GM23338 (cell line): Measurements from ENCODE around the gene TMPRSS2. TPM values are rescaled to one million over a fixed set of nuclear protein-coding genes. Genes with fewer than 3 reads are reported as not detected.

Experiments used
- ATAC-seq: fragments of 200-7000 bp; cut with Tn5 transposase; 3 replicates; pipeline ENCODE4 v1.9.1; 2020
- DNase-seq: peaks from one replicate; pipeline ENCODE4 v3.0.0-alpha.2; 2015; ENCODE audit warnings: low spot score
- H2AFZ ChIP-seq: fragments of 200-600 bp; sonication (generic); 2 replicates; pipeline ENCODE4 v1.8.0; 2016; ENCODE audit warnings: antibody characterized with exemption, mild to moderate bottlenecking, moderate library complexity
- H3F3A ChIP-seq: fragments of 200-600 bp; sonication (generic); replicated peaks from 2 replicates; pipeline ENCODE4 v1.8.0; 2017; ENCODE audit warnings: antibody characterized with exemption, mixed run types, low read depth
- H3K27ac ChIP-seq: fragments of 200-600 bp; sonication (generic); 2 replicates; pipeline ENCODE4 v1.6.1; 2016; ENCODE audit warnings: low read depth
- H3K27me3 ChIP-seq: fragments of 200-600 bp; sonication (generic); 2 replicates; pipeline ENCODE4 v1.8.0; 2016; ENCODE audit warnings: mild to moderate bottlenecking, mixed run types, moderate library complexity; ENCODE audit not compliant: insufficient read depth
- H3K36me3 ChIP-seq: fragments of 200-600 bp; sonication (generic); 2 replicates; pipeline ENCODE4 v1.8.0; 2016; ENCODE audit warnings: mild to moderate bottlenecking; ENCODE audit not compliant: insufficient read depth
- H3K4me1 ChIP-seq: fragments of 200-600 bp; sonication (generic); 2 replicates; pipeline ENCODE4 v1.8.0; 2016; ENCODE audit warnings: mild to moderate bottlenecking, moderate library complexity; ENCODE audit not compliant: insufficient read depth
- H3K4me2 ChIP-seq: fragments of 200-600 bp; sonication (generic); 2 replicates; pipeline ENCODE4 v1.7.1; 2017; ENCODE audit warnings: mixed run types
- H3K4me3 ChIP-seq: fragments of 200-600 bp; sonication (generic); 2 replicates; pipeline ENCODE4 v1.6.1; 2016; ENCODE audit warnings: mixed run types
- H3K79me2 ChIP-seq: fragments of 200-600 bp; sonication (generic); replicated peaks from 2 replicates; pipeline ENCODE4 v1.8.0; 2017; ENCODE audit warnings: mild to moderate bottlenecking; ENCODE audit not compliant: insufficient read depth
- H3K9me2 ChIP-seq: fragments of 200-600 bp; sonication (generic); 2 replicates; pipeline ENCODE4 v1.8.0; 2017; ENCODE audit not compliant: insufficient read depth
- H4K20me1 ChIP-seq: fragments of 200-600 bp; sonication (generic); replicated peaks from 2 replicates; pipeline ENCODE4 v1.8.0; 2017; ENCODE audit warnings: mild to moderate bottlenecking; ENCODE audit not compliant: insufficient read depth
- H3K27ac Mint-ChIP-seq: 2 replicates; pipeline ENCODE4 v1.8.0; 2020; ENCODE audit warnings: inconsistent platforms, mild to moderate bottlenecking, moderate library complexity, mixed read lengths
- H3K27me3 Mint-ChIP-seq: 3 replicates; pipeline ENCODE4 v1.8.0; 2022; ENCODE audit warnings: low read depth, mild to moderate bottlenecking, moderate library complexity, mixed read lengths, inconsistent platforms; ENCODE audit not compliant: insufficient read depth, poor library complexity
- H3K36me3 Mint-ChIP-seq: 3 replicates; pipeline ENCODE4 v1.8.0; 2021; ENCODE audit warnings: low read depth, mild to moderate bottlenecking, inconsistent platforms, moderate library complexity, mixed read lengths
- H3K4me1 Mint-ChIP-seq: 3 replicates; pipeline ENCODE4 v1.8.0; 2020; ENCODE audit warnings: mild to moderate bottlenecking, inconsistent platforms, mixed read lengths
- H3K4me3 Mint-ChIP-seq: 3 replicates; pipeline ENCODE4 v1.8.0; 2021; ENCODE audit warnings: moderate library complexity, mild to moderate bottlenecking, inconsistent platforms, mixed read lengths
- H3K9me3 Mint-ChIP-seq: 3 replicates; pipeline ENCODE4 v1.8.0; 2020; ENCODE audit warnings: moderate library complexity, mild to moderate bottlenecking, inconsistent platforms, mixed read lengths
- CREB1 ChIP-seq: fragments of 250-450 bp; sonication (Bioruptor Pico); IDR thresholded peaks from 2 replicates; pipeline ENCODE4 v1.5.0; 2020; ENCODE audit warnings: low read depth, mild to moderate bottlenecking, moderate library complexity
- EZH2 ChIP-seq: fragments of 200-600 bp; sonication (generic); IDR thresholded peaks from one replicate; pipeline ENCODE4 v1.8.0; 2017; ENCODE audit warnings: antibody characterized with exemption, mild to moderate bottlenecking, low read depth; ENCODE audit not compliant: unreplicated experiment
- EZH2phosphoT487 ChIP-seq: fragments of 200-600 bp; sonication (generic); IDR thresholded peaks from one replicate; pipeline ENCODE4 v1.8.1; 2018; ENCODE audit warnings: antibody characterized with exemption; ENCODE audit not compliant: unreplicated experiment
- JUNB ChIP-seq: IDR thresholded peaks from one replicate; pipeline ENCODE4 v1.6.1; 2016; ENCODE audit warnings: antibody characterized with exemption; ENCODE audit not compliant: unreplicated experiment
- NANOG ChIP-seq: IDR thresholded peaks from 2 replicates; pipeline ENCODE4 v1.6.1; 2016; ENCODE audit warnings: antibody characterized with exemption, borderline replicate concordance
- POLR2AphosphoS5 ChIP-seq: IDR thresholded peaks from 2 replicates; pipeline ENCODE4 v1.6.1; 2016; ENCODE audit warnings: antibody characterized with exemption, low read depth
- STAT1 ChIP-seq: IDR thresholded peaks from one replicate; pipeline ENCODE4 v1.6.1; 2016; ENCODE audit warnings: antibody characterized with exemption; ENCODE audit not compliant: unreplicated experiment
- ZNF114 ChIP-seq: fragments of 250-450 bp; sonication (Bioruptor Pico); IDR thresholded peaks from 2 replicates; pipeline ENCODE4 v1.5.0; 2020; ENCODE audit warnings: mild to moderate bottlenecking, moderate library complexity
- ZNF331 ChIP-seq: fragments of 250-450 bp; sonication (Bioruptor Pico); IDR thresholded peaks from 2 replicates; pipeline ENCODE4 v1.5.0; 2020; ENCODE audit warnings: low read depth, mild to moderate bottlenecking, moderate library complexity
- polyA plus RNA-seq: library from polyadenylated mRNA; unstranded; fragments of >200 nt; fragmentation: Nextera tagmentation; extraction: Ambion mirVana; gene quantifications from 2 replicates; pipeline ENCODE4 v1.2.1, GENCODE V29; 2016
- total RNA-seq: library from RNA; depleted of rRNA; stranded (reverse); fragments of >200 nt; shearing (Covaris generic); gene quantifications from 2 replicates; pipeline ENCODE4 v1.2.3, GENCODE V29; 2014
- TF ChIP-seq, protein P1 (sequence below): fragments of 250-450 bp; sonication (Bioruptor Pico); IDR thresholded peaks from 2 replicates; pipeline ENCODE4 v1.5.0; 2020; ENCODE audit warnings: mild to moderate bottlenecking, moderate library complexity
- TF ChIP-seq, protein P2 (sequence below): IDR thresholded peaks from 2 replicates; pipeline ENCODE4 v1.6.1; 2016; ENCODE audit warnings: antibody characterized with exemption
- TF ChIP-seq, protein P3 (sequence below): IDR thresholded peaks from one replicate; pipeline ENCODE4 v1.6.1; 2018; ENCODE audit warnings: antibody characterized with exemption; ENCODE audit not compliant: unreplicated experiment
- TF ChIP-seq, protein P4 (sequence below), 2 experiments: fragments of 200-600 bp in 1 of 2; sonication (generic) in 1 of 2; conservative IDR thresholded peaks; 2 replicates each; pipeline versions ENCODE4 v1.5.1 to v1.6.1; 2016 to 2017; ENCODE audit warnings: antibody characterized with exemption in 2 of 2, low read depth in 2 of 2, mild to moderate bottlenecking in 2 of 2, moderate library complexity in 1 of 2

TMPRSS2 gene
- total and polyA plus RNA-seq, 2 experiments from 2014 or later: 2.3 to 4.9 TPM

DNA sequence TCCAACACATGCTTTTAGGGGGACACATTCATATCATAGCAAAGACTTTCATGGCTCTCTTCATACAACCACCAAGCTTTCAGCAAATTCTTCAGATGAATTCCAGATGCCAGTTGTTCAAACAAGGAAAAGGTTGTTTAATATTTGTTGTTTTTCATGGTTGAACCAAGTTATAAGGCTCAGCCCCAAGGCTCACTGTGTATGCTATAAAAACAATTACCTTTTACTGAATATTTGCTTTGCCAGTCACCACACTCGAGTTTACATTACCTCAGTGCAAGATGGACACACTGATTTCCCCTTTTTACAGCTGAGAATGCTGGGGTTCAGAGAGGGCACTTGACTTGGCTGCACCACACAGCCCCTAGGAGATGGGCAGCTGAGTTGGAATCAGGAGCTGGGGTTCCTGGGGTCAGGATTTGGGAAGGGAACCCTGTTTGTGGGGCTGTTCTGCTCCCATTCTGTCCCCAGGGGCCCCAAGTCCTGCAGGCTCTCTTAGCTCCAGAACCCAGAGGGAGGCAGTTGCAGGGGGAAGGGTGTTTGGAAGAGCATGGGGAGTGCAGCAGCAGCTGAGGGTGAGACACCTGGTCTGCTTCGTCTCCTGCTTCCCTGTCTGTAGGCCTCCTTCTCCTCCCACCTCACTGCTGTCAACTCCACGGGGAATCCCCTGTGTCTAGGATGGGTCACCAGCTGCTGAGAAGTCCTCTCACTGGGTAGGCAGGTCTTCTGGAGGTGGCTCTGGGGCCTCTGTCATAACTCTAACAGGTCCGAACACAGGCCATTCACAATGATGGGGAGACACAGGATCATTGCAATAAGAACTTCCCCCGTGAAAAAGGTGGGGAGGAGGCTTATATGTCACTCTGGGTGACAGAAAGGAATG is 12.8 kb upstream of the TMPRSS2 start:
- Histone ChIP-seq H3F3A (no peaks in the 10 kb centered on the region), H3K4me1 (no peaks in the 10 kb centered on the region), H3K27ac (no peak overlapping the region), H3K9me2 (0 out of 2 replicates have a peak, but pooled peaks cover 10% of the 10 kb centered on the region), H3K36me3 (no peaks in the 10 kb centered on the region), H3K79me2 (no peaks in the 10 kb centered on the region), H3K4me3 (no peak overlapping the region), H4K20me1 (no peaks in the 10 kb centered on the region), H3K27me3 (no peaks in the 10 kb centered on the region), H2AFZ (no peak overlapping the region), H3K4me2 (no peak overlapping the region)
- Mint-ChIP-seq H3K27ac (no peak overlapping the region), H3K4me3 (no peak overlapping the region), H3K9me3 (peaks cover 23% of the 10 kb centered on the region), H3K27me3 (peaks cover 2% of the 10 kb centered on the region), H3K36me3 (no peaks in the 10 kb centered on the region), H3K4me1 (no peaks in the 10 kb centered on the region)
- DNase-seq (no peak), ATAC-seq (no peak)
- TF ChIP-seq STAT1 (no peak), NANOG (no peak), EZH2phosphoT487 (no peak), ZNF331 (no peak), POLR2AphosphoS5 (no peak), JUNB (no peak), CREB1 (CRISPR knock-in tag) (no peak), ZNF114 (CRISPR knock-in tag) (no peak), EZH2 (no peak)
- TF ChIP-seq, protein P1, sequence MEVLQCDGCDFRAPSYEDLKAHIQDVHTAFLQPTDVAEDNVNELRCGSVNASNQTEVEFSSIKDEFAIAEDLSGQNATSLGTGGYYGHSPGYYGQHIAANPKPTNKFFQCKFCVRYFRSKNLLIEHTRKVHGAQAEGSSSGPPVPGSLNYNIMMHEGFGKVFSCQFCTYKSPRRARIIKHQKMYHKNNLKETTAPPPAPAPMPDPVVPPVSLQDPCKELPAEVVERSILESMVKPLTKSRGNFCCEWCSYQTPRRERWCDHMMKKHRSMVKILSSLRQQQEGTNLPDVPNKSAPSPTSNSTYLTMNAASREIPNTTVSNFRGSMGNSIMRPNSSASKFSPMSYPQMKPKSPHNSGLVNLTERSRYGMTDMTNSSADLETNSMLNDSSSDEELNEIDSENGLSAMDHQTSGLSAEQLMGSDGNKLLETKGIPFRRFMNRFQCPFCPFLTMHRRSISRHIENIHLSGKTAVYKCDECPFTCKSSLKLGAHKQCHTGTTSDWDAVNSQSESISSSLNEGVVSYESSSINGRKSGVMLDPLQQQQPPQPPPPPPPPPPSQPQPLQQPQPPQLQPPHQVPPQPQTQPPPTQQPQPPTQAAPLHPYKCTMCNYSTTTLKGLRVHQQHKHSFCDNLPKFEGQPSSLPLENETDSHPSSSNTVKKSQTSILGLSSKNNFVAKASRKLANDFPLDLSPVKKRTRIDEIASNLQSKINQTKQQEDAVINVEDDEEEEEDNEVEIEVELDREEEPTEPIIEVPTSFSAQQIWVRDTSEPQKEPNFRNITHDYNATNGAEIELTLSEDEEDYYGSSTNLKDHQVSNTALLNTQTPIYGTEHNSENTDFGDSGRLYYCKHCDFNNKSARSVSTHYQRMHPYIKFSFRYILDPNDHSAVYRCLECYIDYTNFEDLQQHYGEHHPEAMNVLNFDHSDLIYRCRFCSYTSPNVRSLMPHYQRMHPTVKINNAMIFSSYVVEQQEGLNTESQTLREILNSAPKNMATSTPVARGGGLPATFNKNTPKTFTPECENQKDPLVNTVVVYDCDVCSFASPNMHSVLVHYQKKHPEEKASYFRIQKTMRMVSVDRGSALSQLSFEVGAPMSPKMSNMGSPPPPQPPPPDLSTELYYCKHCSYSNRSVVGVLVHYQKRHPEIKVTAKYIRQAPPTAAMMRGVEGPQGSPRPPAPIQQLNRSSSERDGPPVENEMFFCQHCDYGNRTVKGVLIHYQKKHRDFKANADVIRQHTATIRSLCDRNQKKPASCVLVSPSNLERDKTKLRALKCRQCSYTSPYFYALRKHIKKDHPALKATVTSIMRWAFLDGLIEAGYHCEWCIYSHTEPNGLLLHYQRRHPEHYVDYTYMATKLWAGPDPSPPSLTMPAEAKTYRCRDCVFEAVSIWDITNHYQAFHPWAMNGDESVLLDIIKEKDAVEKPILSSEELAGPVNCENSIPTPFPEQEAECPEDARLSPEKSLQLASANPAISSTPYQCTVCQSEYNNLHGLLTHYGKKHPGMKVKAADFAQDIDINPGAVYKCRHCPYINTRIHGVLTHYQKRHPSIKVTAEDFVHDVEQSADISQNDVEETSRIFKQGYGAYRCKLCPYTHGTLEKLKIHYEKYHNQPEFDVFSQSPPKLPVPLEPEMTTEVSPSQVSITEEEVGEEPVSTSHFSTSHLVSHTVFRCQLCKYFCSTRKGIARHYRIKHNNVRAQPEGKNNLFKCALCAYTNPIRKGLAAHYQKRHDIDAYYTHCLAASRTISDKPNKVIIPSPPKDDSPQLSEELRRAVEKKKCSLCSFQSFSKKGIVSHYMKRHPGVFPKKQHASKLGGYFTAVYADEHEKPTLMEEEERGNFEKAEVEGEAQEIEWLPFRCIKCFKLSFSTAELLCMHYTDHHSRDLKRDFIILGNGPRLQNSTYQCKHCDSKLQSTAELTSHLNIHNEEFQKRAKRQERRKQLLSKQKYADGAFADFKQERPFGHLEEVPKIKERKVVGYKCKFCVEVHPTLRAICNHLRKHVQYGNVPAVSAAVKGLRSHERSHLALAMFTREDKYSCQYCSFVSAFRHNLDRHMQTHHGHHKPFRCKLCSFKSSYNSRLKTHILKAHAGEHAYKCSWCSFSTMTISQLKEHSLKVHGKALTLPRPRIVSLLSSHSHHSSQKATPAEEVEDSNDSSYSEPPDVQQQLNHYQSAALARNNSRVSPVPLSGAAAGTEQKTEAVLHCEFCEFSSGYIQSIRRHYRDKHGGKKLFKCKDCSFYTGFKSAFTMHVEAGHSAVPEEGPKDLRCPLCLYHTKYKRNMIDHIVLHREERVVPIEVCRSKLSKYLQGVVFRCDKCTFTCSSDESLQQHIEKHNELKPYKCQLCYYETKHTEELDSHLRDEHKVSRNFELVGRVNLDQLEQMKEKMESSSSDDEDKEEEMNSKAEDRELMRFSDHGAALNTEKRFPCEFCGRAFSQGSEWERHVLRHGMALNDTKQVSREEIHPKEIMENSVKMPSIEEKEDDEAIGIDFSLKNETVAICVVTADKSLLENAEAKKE (CRISPR knock-in tag): no peak
- TF ChIP-seq, protein P2, sequence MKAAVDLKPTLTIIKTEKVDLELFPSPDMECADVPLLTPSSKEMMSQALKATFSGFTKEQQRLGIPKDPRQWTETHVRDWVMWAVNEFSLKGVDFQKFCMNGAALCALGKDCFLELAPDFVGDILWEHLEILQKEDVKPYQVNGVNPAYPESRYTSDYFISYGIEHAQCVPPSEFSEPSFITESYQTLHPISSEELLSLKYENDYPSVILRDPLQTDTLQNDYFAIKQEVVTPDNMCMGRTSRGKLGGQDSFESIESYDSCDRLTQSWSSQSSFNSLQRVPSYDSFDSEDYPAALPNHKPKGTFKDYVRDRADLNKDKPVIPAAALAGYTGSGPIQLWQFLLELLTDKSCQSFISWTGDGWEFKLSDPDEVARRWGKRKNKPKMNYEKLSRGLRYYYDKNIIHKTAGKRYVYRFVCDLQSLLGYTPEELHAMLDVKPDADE: no peak
- TF ChIP-seq, protein P3, sequence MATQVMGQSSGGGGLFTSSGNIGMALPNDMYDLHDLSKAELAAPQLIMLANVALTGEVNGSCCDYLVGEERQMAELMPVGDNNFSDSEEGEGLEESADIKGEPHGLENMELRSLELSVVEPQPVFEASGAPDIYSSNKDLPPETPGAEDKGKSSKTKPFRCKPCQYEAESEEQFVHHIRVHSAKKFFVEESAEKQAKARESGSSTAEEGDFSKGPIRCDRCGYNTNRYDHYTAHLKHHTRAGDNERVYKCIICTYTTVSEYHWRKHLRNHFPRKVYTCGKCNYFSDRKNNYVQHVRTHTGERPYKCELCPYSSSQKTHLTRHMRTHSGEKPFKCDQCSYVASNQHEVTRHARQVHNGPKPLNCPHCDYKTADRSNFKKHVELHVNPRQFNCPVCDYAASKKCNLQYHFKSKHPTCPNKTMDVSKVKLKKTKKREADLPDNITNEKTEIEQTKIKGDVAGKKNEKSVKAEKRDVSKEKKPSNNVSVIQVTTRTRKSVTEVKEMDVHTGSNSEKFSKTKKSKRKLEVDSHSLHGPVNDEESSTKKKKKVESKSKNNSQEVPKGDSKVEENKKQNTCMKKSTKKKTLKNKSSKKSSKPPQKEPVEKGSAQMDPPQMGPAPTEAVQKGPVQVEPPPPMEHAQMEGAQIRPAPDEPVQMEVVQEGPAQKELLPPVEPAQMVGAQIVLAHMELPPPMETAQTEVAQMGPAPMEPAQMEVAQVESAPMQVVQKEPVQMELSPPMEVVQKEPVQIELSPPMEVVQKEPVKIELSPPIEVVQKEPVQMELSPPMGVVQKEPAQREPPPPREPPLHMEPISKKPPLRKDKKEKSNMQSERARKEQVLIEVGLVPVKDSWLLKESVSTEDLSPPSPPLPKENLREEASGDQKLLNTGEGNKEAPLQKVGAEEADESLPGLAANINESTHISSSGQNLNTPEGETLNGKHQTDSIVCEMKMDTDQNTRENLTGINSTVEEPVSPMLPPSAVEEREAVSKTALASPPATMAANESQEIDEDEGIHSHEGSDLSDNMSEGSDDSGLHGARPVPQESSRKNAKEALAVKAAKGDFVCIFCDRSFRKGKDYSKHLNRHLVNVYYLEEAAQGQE: no peak
- TF ChIP-seq, protein P4, sequence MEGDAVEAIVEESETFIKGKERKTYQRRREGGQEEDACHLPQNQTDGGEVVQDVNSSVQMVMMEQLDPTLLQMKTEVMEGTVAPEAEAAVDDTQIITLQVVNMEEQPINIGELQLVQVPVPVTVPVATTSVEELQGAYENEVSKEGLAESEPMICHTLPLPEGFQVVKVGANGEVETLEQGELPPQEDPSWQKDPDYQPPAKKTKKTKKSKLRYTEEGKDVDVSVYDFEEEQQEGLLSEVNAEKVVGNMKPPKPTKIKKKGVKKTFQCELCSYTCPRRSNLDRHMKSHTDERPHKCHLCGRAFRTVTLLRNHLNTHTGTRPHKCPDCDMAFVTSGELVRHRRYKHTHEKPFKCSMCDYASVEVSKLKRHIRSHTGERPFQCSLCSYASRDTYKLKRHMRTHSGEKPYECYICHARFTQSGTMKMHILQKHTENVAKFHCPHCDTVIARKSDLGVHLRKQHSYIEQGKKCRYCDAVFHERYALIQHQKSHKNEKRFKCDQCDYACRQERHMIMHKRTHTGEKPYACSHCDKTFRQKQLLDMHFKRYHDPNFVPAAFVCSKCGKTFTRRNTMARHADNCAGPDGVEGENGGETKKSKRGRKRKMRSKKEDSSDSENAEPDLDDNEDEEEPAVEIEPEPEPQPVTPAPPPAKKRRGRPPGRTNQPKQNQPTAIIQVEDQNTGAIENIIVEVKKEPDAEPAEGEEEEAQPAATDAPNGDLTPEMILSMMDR (conservative IDR thresholded peaks at IDR 0.05; ENCODE audit: low read depth in 2 of 2): no peak
